Skin epidermis (tissue), 12 donors: Measurements from ENCODE around the gene PARD3B.

Experiments
- H3K27ac ChIP-seq, 21 experiments: fragments of 200-600 bp; sonication (generic) in 11 of 21; one replicate each; pipeline ENCODE4 v1.5.0; 2020; ENCODE audit warnings: mild to moderate bottlenecking in 3 of 21, inconsistent platforms in 2 of 21, moderate library complexity in 2 of 21
- H3K4me3 ChIP-seq, 7 experiments: fragments of 200-600 bp; sonication (generic) in 2 of 7; one replicate each; pipeline ENCODE4 v1.5.0; 2020; ENCODE audit warnings: inconsistent platforms in 2 of 7, mild to moderate bottlenecking in 2 of 7, moderate library complexity in 1 of 7

PARD3B gene

GRCh38 chr2:205539603-205540002, 994.3 kb downstream of the PARD3B start:
- Histone ChIP-seq H3K4me3 (no peak overlapping the region), H3K27ac (no peak overlapping the region)

DNA sequence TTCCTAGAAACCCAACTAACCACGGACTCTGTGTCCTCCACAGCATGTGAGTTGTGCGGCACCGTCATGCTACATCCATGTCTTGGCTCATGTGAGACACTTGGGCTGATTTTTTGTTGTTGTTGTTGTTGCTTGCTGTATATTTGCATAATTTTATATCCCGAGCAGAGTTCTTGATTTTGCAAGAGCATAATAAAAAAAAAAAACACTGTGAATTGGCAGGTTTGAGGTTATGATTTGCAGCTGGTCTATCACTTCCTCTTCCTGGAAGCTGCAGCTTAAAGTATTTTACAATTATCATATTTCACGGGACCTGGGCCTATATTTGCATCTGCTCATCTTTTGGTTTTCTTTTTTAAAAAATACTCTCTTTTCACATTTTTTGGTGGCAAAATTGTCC, 994.8 kb downstream of the PARD3B start:
- no peak overlapping the region for H3K27ac ChIP-seq

DNA sequence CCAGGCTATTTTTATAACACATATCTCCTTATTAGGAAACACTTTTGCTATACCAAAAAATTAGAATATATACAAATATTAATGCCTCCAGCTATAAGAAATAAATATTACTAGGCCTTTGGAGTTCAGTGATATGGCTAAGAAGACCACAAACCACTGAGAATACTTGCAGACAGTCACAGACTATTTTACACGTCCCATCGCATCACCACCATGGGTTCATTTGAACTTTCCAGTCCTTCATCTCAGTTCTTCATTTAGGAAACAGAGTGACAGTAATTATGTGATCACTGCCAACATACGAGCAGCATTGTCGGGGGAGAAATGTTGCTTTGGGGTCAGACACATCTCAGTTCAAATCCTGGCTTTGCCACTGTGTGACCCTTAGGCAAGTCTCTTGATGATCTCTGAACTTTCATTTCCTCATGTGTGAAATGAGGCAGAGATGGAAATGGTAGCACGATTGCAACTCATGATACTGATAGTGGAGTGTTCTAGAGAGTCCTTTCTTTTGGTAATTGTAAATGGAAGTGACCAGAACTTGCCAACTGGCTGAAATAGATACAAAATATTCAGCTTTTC, 998.1 kb downstream of the PARD3B start:
- Histone ChIP-seq H3K4me3 (no peak overlapping the region), H3K27ac (no peak overlapping the region)

More for the DNA sequence above, 994.8 kb downstream of the PARD3B start:
- H3K4me3 ChIP-seq: no peak overlapping the region

DNA sequence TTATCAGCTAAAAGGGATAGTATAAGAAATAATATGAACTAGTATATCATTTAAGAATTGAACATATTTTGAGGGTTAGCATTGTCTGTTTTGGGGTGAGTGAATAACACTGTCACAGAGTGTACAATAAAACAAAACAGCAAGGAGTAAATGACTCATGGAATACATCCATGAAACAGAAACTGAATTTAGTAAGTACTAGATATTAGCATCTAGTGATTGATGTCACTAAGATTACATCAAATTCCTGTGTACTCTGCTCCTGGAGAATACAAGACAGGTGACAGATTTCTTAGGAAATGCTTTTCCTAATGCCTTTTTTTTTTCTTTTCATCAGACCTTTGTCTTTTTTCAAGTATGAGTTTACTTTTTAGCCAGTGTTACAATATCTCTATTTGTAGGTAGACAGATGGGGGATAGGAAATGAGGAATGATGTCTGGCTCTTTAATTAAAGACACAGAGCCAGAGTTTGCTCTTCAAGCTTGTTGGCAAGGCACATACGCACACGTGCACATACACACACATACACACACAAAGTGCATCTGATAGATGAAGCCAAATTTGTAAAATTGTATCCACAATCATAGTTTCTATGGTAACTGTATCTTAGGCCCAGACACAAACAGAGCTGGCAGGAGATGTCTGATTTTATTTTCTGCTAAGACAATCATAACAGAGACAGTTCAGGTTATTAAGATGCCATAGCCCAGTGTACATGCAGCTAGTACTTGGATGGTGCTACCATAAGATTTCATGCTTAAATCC, 998.8 kb downstream of the PARD3B start:
- no peak overlapping the region for H3K27ac ChIP-seq
- H3K4me3 ChIP-seq: no peak overlapping the region

GRCh38 chr2:205545971-205546816, 1000.9 kb downstream of the PARD3B start:
- Histone ChIP-seq H3K4me3 (no peak overlapping the region), H3K27ac (peak overlapping the region in 1 of 21 experiments; percentile 1)

- Histone ChIP-seq H3K27ac (no peak overlapping the region), H3K4me3 (no peak overlapping the region)
Observed at GRCh38 chr2:205555566-205556230, 1010.4 kb downstream of the PARD3B start.

DNA sequence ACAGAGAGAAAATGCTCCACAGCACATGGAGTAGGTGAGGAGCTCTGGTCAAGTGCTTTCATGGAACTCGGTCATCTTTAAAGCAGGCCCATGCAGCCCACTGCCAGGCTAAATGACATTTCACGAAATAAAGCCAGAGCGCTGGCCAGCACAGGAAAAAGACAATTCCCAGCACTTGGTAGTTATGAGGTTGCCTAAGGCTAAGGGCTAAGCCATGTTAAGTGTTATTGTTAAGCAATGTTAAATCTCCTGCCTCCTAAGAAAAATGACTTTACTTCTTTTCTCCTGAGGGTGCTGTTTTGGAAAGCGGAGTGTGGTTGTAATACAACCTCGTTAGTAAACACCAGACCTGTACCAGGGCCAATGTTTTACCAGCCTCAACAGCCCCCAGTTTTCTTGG, 1011.1 kb downstream of the PARD3B start:
- no peak overlapping the region for H3K27ac ChIP-seq

GRCh38 chr2:205556841-205557539, 1011.7 kb downstream of the PARD3B start:
- Histone ChIP-seq H3K4me3 (no peak overlapping the region), H3K27ac (no peak overlapping the region)

More for the DNA sequence above, 1011.1 kb downstream of the PARD3B start:
- no peak overlapping the region for H3K4me3 ChIP-seq

- H3K4me3 ChIP-seq: no peak overlapping the region
- H3K27ac ChIP-seq: no peak overlapping the region
Observed at GRCh38 chr2:205557873-205558272, 1012.6 kb downstream of the PARD3B start.

DNA sequence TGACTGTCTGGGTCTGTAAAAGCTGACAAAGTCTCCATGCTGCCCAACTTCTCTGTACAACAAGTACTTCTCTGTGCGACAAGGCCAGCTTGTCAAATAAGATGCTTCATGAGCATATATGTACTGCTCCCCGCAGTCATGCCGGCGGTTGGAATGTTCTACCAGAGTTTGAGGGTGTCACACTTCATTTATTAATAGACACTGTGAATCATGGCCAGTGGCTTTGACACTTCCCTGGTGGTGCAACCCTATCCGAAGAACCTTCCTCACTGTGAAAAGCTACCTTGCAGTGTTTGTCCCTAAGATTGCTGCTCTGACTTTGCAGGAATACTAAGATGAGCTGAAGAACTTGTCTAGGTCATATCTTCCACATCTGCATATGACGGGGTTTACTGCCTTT, 1016.2 kb downstream of the PARD3B start:
- H3K27ac ChIP-seq: no peak overlapping the region

DNA sequence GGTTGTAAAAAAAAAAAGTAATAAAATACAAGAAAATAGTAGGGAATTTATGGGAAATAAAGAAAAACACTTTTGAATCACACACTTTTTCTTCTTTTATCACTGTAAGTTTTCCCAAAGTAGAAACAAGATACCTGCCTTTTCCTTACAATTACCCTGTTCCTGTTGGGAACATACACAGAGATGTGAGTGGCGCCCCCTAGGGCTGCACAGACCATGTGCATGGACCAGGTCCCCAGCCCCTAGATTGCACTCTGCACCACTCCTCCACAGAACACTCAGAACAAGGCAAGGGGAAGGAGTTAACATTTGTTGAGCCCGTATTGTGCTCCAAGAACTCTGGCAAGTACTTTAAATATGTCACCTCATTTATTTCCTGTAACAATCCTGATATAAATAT, 1018.4 kb downstream of the PARD3B start:
- no peak overlapping the region for H3K4me3 ChIP-seq
- H3K27ac ChIP-seq: no peak overlapping the region

More for the DNA sequence above, 1016.2 kb downstream of the PARD3B start:
- H3K4me3 ChIP-seq: no peak overlapping the region

DNA sequence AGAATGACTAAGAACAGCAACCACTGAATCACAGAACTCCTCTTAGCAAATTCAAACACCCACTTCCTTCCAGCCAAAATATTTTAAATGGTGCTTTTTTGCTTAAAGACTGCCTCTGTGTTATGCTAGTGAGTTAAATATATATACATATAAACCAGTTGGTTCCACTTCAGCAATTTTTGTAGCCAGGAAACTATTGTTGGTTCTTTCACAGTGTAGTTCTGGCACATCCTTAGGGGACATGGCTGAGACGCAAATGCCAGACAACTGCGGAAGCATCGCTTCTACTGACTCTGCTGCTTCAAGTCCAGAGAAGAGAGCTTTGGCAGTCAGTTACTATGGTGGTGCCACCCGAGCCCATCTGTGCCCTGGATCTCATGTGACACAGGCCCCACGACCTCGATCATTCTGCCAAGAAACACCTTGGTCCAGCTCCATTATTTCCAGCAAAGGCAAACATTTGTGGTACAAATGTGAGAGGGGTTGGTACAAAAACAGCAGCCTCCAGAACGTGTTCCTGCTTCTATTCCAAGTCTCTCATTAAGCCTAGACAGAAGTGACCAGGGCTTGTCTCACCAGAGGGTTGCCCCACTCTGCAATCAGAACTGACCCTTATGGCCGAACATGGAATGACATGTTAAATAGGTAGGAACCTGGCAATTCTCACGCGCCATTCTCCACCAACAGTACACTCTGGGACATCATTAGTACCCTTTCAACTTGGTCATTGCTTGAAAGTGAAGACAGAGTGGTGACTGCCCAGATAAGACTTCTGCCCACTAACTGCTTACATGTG, 1019.3 kb downstream of the PARD3B start:
- Histone ChIP-seq H3K4me3 (no peak overlapping the region), H3K27ac (no peak overlapping the region)

DNA sequence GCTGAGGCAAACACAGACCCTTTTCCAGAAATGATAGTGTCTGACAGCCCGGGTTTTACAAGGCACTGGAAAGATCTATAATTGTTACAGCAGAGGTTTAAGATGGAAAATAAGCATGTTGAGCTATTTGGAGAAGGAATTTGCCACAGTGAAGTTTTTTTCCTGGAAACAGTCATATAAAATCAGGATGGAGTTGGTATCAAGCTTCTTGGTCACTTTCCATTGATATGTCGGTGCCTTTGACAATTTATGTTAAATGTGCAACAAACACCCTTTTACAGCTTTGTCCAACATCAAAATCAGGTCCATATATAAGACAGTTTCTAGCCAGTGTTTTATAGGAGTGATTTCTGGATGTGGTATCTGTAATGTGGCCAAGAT, 1019.9 kb downstream of the PARD3B start:
- H3K27ac ChIP-seq: no peak overlapping the region
- H3K4me3 ChIP-seq: no peak overlapping the region

DNA sequence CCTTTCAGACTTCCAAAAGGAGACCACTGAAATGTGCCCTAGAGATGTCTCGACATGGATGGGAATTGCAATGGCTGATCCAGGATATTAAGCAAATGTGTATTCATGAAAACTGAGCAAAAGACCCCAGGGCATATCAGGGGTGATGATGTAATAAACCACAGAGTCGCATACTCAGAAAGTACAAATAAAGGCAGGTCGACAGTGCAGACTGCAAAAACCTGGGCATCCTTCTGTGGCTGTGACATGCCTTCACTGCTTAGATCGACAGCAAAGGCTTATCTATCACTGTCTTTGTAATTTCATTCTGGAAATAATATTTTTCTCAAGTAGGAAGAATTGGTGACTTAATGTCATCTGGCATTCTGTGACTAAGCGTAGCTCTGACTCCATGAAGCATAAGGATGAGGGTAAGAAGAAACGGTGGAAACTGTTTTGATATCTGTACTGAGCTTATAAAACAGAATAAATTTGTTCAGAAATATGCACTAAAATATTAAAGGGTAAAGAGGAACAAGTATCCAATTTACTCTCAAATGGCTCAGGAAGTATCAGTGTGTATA, 1021.4 kb downstream of the PARD3B start:
- H3K4me3 ChIP-seq: no peak overlapping the region
- H3K27ac ChIP-seq: no peak overlapping the region

- H3K27ac ChIP-seq: no peak overlapping the region
- H3K4me3 ChIP-seq: no peak overlapping the region
Observed at GRCh38 chr2:205568620-205569019, 1023.3 kb downstream of the PARD3B start.

DNA sequence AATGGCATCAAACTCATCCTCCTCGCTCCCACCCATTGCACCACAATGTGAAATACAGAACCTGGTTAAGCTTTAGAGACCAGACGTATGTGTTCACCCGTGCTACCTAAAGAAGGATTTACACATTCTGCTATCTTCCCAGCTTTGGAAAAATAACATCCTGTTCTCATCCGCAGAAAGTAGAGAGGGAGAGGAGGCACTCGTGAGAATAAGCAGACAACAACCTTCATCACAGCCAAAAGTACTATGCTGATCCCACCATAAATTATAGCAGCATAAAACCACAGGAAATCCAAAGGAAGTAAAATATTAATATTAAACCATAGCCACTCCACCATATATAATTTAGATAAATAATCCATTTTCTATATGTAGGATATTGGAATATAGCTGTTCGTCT, 1025.4 kb downstream of the PARD3B start:
- no peak overlapping the region for H3K27ac ChIP-seq
- no peak overlapping the region for H3K4me3 ChIP-seq

DNA sequence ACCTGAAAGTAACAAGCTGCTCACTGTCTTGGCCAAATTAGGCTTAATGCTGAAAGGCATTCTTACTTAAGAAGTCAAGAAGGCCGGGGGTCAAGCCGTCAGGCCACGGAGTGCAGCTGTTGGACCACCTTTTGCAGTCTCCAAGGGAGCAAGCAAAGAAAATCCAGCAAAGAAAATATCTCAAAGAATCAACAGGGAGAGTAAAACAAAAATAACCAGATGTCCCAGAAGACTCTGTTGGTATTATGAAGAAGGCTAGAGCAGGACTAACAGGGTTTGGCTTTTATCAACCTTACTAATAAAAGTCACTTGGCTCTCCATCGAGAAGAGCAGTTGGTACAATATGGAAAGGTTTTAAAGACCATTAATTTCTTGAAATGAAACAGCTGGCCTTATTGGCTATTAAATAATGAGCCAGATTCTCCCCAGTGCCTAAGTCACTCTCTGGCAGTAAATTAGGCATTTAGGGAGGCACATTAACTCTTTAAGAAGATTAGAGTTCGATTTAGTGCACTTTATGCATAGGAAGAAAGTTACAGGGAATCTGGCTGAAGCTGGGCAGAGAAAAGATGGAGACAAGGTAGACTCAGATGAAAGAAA, 1026.2 kb downstream of the PARD3B start:
- no peak overlapping the region for H3K4me3 ChIP-seq
- no peak overlapping the region for H3K27ac ChIP-seq

- H3K4me3 ChIP-seq: no peak overlapping the region
- H3K27ac ChIP-seq: no peak overlapping the region
Observed at GRCh38 chr2:205574001-205574400, 1028.7 kb downstream of the PARD3B start.
